Astrocyte (in vitro differentiated cells and primary cell): ENCODE measurements around the gene C12orf43. TPM values are rescaled to one million over a fixed set of nuclear protein-coding genes. Genes with fewer than 3 reads are reported as not detected.

ENCODE experiments used
- DNase-seq: peaks from one replicate; pipeline ENCODE4 v3.0.0-alpha.2; 2010; ENCODE audit warnings: low read depth
- FAIRE-seq: peaks from 2 replicates; lab custom pipeline; 2011; peaks lifted over from hg19 to GRCh38; lab: Jason Lieb, UNC
- H2AFZ ChIP-seq: 2 replicates; pipeline ENCODE4 v1.6.0; 2012; ENCODE audit warnings: low read depth, low read length, inconsistent platforms
- H3K27ac ChIP-seq: 2 replicates; pipeline ENCODE4 v1.5.1; 2011; ENCODE audit warnings: low read depth, low read length, inconsistent platforms
- H3K27me3 ChIP-seq: 2 replicates; pipeline ENCODE4 v1.6.0; 2011; ENCODE audit warnings: low read length, inconsistent platforms; ENCODE audit not compliant: insufficient read depth
- H3K36me3 ChIP-seq: 2 replicates; pipeline ENCODE4 v1.5.1; 2011; ENCODE audit warnings: low read length, inconsistent platforms; ENCODE audit not compliant: insufficient read depth
- H3K4me1 ChIP-seq: 2 replicates; pipeline ENCODE4 v1.5.1; 2011; ENCODE audit warnings: low read length, inconsistent platforms; ENCODE audit not compliant: insufficient read depth
- H3K4me2 ChIP-seq: 2 replicates; pipeline ENCODE4 v1.6.0; 2012; ENCODE audit warnings: low read length, inconsistent platforms
- H3K4me3 ChIP-seq: 2 replicates; pipeline ENCODE4 v1.5.1; 2011; ENCODE audit warnings: low read depth, mild to moderate bottlenecking, low read length, inconsistent platforms; ENCODE audit not compliant: insufficient read depth
- H3K79me2 ChIP-seq: 2 replicates; pipeline ENCODE4 v1.6.0; 2012; ENCODE audit warnings: mild to moderate bottlenecking, low read length, inconsistent platforms; ENCODE audit not compliant: insufficient read depth
- H3K9ac ChIP-seq: 2 replicates; pipeline ENCODE4 v1.6.0; 2012; ENCODE audit warnings: mild to moderate bottlenecking, low read length, inconsistent platforms
- H3K9me3 ChIP-seq: 2 replicates; pipeline ENCODE4 v1.5.1; 2012; ENCODE audit warnings: low read depth, mild to moderate bottlenecking, low read length, inconsistent platforms; ENCODE audit not compliant: insufficient read depth
- H4K20me1 ChIP-seq: 2 replicates; pipeline ENCODE4 v1.6.0; 2012; ENCODE audit warnings: low read length, inconsistent platforms; ENCODE audit not compliant: insufficient read depth
- H3K27ac Mint-ChIP-seq: one replicate; pipeline ENCODE4 v1.8.0; 2021; ENCODE audit warnings: mild to moderate bottlenecking, mixed read lengths; ENCODE audit not compliant: unreplicated experiment
- H3K27me3 Mint-ChIP-seq: one replicate; pipeline ENCODE4 v1.8.0; 2021; ENCODE audit warnings: low read depth, mixed read lengths; ENCODE audit not compliant: unreplicated experiment
- H3K36me3 Mint-ChIP-seq: one replicate; pipeline ENCODE4 v1.8.0; 2021; ENCODE audit warnings: low read depth, mixed read lengths; ENCODE audit not compliant: unreplicated experiment
- H3K4me1 Mint-ChIP-seq: one replicate; pipeline ENCODE4 v1.8.0; 2021; ENCODE audit warnings: low read depth, mixed read lengths; ENCODE audit not compliant: unreplicated experiment
- H3K4me3 Mint-ChIP-seq: one replicate; pipeline ENCODE4 v1.8.0; 2021; ENCODE audit warnings: mild to moderate bottlenecking, moderate library complexity, mixed read lengths; ENCODE audit not compliant: unreplicated experiment
- H3K9me3 Mint-ChIP-seq: one replicate; pipeline ENCODE4 v1.8.0; 2021; ENCODE audit warnings: mild to moderate bottlenecking, mixed read lengths; ENCODE audit not compliant: unreplicated experiment
- CTCF ChIP-seq: IDR thresholded peaks from 2 replicates; pipeline ENCODE4 v1.5.1; 2011; ENCODE audit warnings: low read depth, mild to moderate bottlenecking, inconsistent platforms, low read length, moderate library complexity; ENCODE audit not compliant: insufficient read depth
- EZH2 ChIP-seq: IDR thresholded peaks from 2 replicates; pipeline ENCODE4 v1.6.1; 2012; ENCODE audit warnings: mild to moderate bottlenecking, low read length, inconsistent platforms; ENCODE audit not compliant: insufficient read depth
- total RNA-seq: library from RNA; stranded (reverse); gene quantifications from 2 replicates; pipeline ENCODE4 v1.2.1, GENCODE V29; 2021

The C12orf43 gene
- total RNA-seq, 1 donor from 2014 or later = 16.2 TPM

DNA sequence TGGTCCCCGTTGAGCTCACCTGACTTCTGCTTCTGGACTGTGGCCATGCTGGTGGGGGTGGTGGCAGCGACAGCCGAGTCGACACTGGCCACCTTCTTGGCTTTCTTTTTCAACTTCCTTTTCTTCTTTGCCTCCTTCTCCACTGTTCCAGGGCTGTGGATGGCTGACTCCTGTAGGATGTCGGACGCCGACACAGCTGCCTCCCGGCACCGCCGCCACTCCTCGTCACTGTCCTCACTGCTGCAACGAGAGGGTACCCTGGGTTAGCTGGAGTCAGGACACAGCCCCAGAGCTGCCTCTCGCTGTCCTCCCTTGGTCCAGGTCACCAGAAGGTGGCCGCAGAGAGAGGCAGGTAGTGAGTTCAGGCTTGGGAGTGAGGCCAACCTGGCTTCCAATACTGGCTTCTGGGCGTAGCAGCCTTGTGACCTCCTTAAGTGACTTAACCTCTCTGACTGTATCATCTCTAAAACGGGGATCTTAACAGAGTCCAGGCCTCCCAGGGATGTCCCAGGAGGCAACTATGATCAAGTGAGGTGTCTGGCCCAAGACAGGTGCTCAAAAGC lies 12.0 kb downstream of the C12orf43 start:
- no peak overlapping the region for H3K27ac Mint-ChIP-seq
- Histone ChIP-seq H3K9me3 (no peaks in the 10 kb centered on the region), H3K36me3 (peaks cover 23% of the 10 kb centered on the region), H3K27me3 (no peaks in the 10 kb centered on the region), H3K4me3 (no peak overlapping the region), H3K79me2 (no peaks in the 10 kb centered on the region), H3K4me1 (no peaks in the 10 kb centered on the region), H4K20me1 (no peaks in the 10 kb centered on the region), H3K4me2 (no peak overlapping the region), H2AFZ (no peak overlapping the region), H3K27ac (no peak overlapping the region), H3K9ac (no peak overlapping the region)
- H3K4me1 Mint-ChIP-seq = no peaks in the 10 kb centered on the region
- H3K27me3 Mint-ChIP-seq = no peaks in the 10 kb centered on the region
- FAIRE-seq (no peak), DNase-seq (no peak)
- no peaks in the 10 kb centered on the region for H3K9me3 Mint-ChIP-seq
- no peak for TF ChIP-seq CTCF
- no peak for TF ChIP-seq EZH2
- peaks cover 23% of the 10 kb centered on the region for H3K36me3 Mint-ChIP-seq
- H3K4me3 Mint-ChIP-seq = no peak overlapping the region

DNA sequence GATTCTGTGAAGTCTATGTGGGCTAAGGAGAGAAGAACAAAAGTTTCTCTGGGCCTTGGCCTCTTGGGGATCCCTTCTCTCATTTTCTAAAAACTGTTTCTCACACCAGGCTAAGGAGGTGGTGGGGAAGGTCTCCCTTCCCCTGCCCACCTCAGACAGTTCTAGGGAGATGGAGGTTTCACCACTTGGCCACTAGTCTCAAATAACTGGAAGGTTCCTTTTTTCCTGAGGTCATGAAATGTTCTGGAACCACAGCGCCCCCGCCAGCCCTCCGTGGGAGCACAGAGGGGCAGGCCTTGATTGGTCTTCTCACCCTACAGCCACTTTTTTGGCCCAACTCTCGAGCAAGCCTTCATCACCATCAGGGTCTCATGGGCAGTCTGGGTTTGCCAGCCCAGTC lies 12.6 kb downstream of the C12orf43 start:
- Histone ChIP-seq H3K4me1 (no peaks in the 10 kb centered on the region), H3K9me3 (no peaks in the 10 kb centered on the region), H3K79me2 (no peaks in the 10 kb centered on the region), H2AFZ (no peak overlapping the region), H4K20me1 (no peaks in the 10 kb centered on the region), H3K9ac (no peak overlapping the region), H3K27me3 (no peaks in the 10 kb centered on the region), H3K4me3 (no peak overlapping the region), H3K27ac (no peak overlapping the region), H3K4me2 (no peak overlapping the region), H3K36me3 (peaks cover 19% of the 10 kb centered on the region)
- DNase-seq (no peak), FAIRE-seq (no peak)
- Mint-ChIP-seq H3K9me3 (no peaks in the 10 kb centered on the region), H3K4me3 (no peak overlapping the region), H3K27me3 (no peaks in the 10 kb centered on the region), H3K27ac (no peak overlapping the region), H3K36me3 (peaks cover 23% of the 10 kb centered on the region), H3K4me1 (no peaks in the 10 kb centered on the region)
- TF ChIP-seq CTCF (no peak), EZH2 (no peak)

DNA sequence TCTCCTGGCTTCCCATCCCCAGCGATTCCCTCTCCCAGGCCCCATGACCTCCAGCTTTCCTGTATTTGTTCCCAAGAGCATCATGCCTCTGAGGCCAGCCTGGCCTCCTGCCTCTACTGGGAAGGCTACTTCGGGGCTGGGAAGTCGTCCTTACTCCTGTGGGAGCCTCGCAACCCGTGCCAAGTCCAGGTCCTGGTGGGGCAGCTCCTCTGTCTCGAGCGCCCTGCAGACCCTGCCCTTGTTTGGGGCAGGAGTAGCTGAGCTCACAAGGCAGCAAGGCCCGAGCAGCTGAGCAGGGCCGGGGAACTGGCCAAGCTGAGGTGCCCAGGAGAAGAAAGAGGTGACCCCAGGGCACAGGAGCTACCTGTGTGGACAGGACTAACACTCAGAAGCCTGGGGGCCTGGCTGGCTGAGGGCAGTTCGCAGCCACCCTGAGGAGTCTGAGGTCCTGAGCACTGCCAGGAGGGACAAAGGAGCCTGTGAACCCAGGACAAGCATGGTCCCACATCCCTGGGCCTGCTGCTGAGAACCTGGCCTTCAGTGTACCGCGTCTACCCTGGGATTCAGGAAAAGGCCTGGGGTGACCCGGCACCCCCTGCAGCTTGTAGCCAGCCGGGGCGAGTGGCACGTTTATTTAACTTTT lies 14.3 kb downstream of the C12orf43 start:
- no peak overlapping the region for H3K27ac ChIP-seq
- Mint-ChIP-seq H3K27ac (no peak overlapping the region), H3K36me3 (peaks cover 20% of the 10 kb centered on the region), H3K4me3 (no peak overlapping the region), H3K9me3 (no peaks in the 10 kb centered on the region), H3K27me3 (peaks cover 3% of the 10 kb centered on the region), H3K4me1 (peaks cover 2% of the 10 kb centered on the region)
- H3K4me3 ChIP-seq = no peak overlapping the region
- H3K9me3 ChIP-seq = no peaks in the 10 kb centered on the region
- FAIRE-seq (no peak), DNase-seq (no peak)
- no peak overlapping the region for H3K4me2 ChIP-seq
- H3K79me2 ChIP-seq = no peaks in the 10 kb centered on the region
- no peaks in the 10 kb centered on the region for H3K27me3 ChIP-seq
- no peak for TF ChIP-seq EZH2
- TF ChIP-seq CTCF = no peak
- peaks cover 10% of the 10 kb centered on the region for H3K36me3 ChIP-seq
- no peaks in the 10 kb centered on the region for H4K20me1 ChIP-seq
- H2AFZ ChIP-seq = no peak overlapping the region
- H3K9ac ChIP-seq = no peak overlapping the region
- no peaks in the 10 kb centered on the region for H3K4me1 ChIP-seq
